Dermis microvascular lymphatic vessel endothelial cell (primary cell): Measurements from ENCODE around the gene FCGBP. TPM values are rescaled to one million over a fixed set of nuclear protein-coding genes. Genes with fewer than 3 reads are reported as not detected.

Source experiments
- DNase-seq, 2 donors: peaks; one replicate each; pipeline versions ENCODE4 v3.0.0 to v3.0.0-alpha.2; 2010; ENCODE audit warnings: low read depth in 2 of 2
- total RNA-seq: library from RNA; depleted of rRNA; stranded (reverse); fragments of >200 nt; gene quantifications from 2 replicates; pipeline ENCODE4 v1.2.1, GENCODE V29; 2014

Gene FCGBP
- total RNA-seq, 1 donor from 2014 or later = under 0.01 TPM

GRCh38 chr19:39946532-39946931 lies 12.1 kb upstream of the FCGBP start:
- DNase-seq = no peak

- no peak for DNase-seq
Observed at GRCh38 chr19:39943586-39943985, 9.2 kb upstream of the FCGBP start.

- DNase-seq = no peak
Observed at GRCh38 chr19:39942366-39942730, 7.9 kb upstream of the FCGBP start.

- DNase-seq = peak in 1 of 2 donors; percentile 32
Observed at GRCh38 chr19:39941615-39942365, 7.4 kb upstream of the FCGBP start.

GRCh38 chr19:39941151-39941550 lies 6.7 kb upstream of the FCGBP start:
- no peak for DNase-seq

- no peak for DNase-seq
Observed at GRCh38 chr19:39940221-39940833, 5.9 kb upstream of the FCGBP start.

GRCh38 chr19:39939556-39939955 lies 5.1 kb upstream of the FCGBP start:
- DNase-seq = no peak

GRCh38 chr19:39937787-39938186 lies 3.4 kb upstream of the FCGBP start:
- no peak for DNase-seq

GRCh38 chr19:39937094-39937720 lies 2.8 kb upstream of the FCGBP start:
- DNase-seq = no peak

GRCh38 chr19:39936622-39937021 lies 2.2 kb upstream of the FCGBP start:
- no peak for DNase-seq

GRCh38 chr19:39936020-39936419 lies 1.6 kb upstream of the FCGBP start:
- no peak for DNase-seq

GRCh38 chr19:39935364-39935661 lies 879 bp upstream of the FCGBP start:
- DNase-seq = no peak

GRCh38 chr19:39929750-39930149 lies 4.7 kb downstream of the FCGBP start:
- DNase-seq = no peak

- DNase-seq = no peak
Observed at GRCh38 chr19:39928357-39928725, 6.1 kb downstream of the FCGBP start.

GRCh38 chr19:39927524-39928356 lies 6.7 kb downstream of the FCGBP start:
- no peak for DNase-seq

- DNase-seq = no peak
Observed at GRCh38 chr19:39927076-39927475, 7.4 kb downstream of the FCGBP start.

- DNase-seq = no peak
Observed at GRCh38 chr19:39926170-39926760, 8.2 kb downstream of the FCGBP start.

GRCh38 chr19:39924952-39925351 lies 9.5 kb downstream of the FCGBP start:
- no peak for DNase-seq

GRCh38 chr19:39924389-39924788 lies 10.0 kb downstream of the FCGBP start:
- no peak for DNase-seq

- no peak for DNase-seq
Observed at GRCh38 chr19:39923862-39924261, 10.6 kb downstream of the FCGBP start.

GRCh38 chr19:39919976-39920375 lies 14.5 kb downstream of the FCGBP start:
- DNase-seq = no peak

GRCh38 chr19:39918183-39918651 lies 16.2 kb downstream of the FCGBP start:
- no peak for DNase-seq
